HG02610 (cell line): ENCODE measurements around the gene GTSE1.

Experiments used
- ATAC-seq: cut with Tn5 transposase; IDR thresholded peaks from one replicate; pipeline ENCODE4 v1.9.1; 2021; ENCODE audit warnings: mild to moderate bottlenecking, moderate library complexity; ENCODE audit not compliant: unreplicated experiment

The GTSE1 gene

DNA sequence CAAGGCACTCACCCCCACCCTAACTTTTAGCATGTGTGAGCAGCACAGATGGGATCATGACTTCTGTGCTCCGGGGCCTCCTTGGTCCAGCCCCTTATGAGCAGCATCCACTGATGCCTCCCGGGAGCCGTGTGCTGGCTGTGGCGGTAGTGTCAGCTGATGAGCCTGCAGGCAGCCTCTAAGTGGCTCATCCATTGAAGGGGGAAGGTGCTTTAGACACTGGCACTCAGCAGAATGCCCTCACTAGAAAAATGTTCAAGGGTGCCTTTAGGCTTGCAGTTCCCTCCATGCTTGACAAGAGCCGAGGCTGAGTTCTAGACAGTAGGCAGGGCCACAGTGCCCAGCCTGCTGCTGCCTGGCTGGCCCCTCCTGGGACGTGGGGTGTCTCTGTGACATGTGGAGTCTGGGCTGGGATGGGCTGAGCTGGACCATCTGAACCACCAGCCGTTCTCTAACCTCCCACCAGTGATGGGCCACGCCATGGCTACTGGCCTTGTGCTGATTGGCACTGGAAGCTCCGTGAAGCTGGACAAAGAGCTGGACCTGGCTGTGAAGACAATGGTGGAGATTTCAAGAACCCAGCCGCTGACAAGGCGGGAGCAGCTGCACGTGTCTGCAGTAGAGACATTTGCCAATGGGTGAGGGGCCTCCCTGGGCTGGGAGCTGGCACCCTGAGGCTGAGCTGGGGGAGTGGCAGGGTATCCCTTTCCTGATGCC lies 23.1 kb upstream of the GTSE1 start:
- no peak for ATAC-seq

DNA sequence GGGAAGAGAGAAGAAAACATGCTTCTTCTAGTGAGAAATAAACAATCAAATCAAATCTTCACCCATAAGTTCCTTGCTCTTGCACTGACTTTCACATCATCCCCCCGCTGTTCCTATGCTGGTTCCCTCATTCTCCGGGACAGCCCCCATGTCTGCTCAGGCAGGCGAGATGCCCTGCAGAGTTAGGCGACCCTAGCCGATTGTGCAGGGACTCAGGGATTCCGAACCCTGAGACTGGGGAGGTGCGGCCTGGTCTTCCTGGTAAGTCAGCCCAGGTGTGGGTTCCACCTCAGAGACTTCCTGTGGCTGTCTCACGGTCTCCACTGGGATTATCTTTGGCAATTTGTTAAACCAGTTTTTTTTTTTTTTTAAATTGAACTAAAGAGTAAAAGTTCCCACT lies 22.3 kb upstream of the GTSE1 start:
- no peak for ATAC-seq

DNA sequence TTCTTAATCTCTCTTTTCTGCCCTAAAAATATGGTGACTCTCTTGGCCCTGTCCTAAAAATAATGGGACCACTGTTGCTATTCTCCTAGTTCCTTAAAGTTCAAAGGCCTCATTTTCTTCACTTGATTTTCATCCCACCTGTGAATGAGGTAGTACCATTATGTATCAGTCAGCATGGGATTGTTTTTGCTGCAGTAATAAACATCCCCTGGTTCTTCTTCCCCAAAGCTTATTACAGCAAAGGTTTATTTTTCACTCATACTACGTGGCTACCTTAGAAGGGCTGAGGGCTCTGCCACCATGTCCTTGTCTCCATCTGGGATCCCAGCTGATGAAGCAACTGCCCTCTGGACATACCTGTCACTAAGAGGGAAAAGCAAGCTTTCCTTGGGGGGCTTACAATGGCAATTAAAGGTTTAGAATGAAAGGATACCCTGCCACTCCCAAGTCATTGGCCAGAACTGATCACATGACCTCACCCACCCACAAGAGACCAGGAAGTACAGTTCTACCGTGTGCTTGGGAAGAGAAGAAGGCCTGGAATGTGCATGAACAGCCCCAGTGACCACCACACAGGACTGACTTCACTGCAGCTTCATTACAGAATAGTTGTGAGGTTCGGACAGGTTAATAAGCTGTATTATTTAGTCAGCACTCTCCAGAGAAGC lies 21.1 kb upstream of the GTSE1 start:
- ATAC-seq: no peak

DNA sequence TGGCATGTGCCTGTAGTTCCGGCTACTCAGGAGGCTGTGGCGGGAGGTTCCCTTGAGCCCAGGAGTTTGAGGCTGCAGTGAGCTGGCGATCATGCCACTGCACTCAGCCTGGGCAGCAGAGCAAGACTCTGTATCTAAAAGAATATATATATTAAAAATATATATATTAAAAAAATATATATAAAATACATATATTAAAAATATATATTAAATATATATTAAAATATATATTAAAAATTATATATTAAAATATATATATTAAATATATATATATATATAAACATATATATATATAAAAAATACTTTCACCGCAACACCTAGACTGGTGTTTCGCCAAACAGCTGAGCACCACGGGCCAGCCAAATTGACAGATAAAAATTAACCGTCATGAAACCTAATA lies 20.1 kb upstream of the GTSE1 start:
- ATAC-seq: no peak

DNA sequence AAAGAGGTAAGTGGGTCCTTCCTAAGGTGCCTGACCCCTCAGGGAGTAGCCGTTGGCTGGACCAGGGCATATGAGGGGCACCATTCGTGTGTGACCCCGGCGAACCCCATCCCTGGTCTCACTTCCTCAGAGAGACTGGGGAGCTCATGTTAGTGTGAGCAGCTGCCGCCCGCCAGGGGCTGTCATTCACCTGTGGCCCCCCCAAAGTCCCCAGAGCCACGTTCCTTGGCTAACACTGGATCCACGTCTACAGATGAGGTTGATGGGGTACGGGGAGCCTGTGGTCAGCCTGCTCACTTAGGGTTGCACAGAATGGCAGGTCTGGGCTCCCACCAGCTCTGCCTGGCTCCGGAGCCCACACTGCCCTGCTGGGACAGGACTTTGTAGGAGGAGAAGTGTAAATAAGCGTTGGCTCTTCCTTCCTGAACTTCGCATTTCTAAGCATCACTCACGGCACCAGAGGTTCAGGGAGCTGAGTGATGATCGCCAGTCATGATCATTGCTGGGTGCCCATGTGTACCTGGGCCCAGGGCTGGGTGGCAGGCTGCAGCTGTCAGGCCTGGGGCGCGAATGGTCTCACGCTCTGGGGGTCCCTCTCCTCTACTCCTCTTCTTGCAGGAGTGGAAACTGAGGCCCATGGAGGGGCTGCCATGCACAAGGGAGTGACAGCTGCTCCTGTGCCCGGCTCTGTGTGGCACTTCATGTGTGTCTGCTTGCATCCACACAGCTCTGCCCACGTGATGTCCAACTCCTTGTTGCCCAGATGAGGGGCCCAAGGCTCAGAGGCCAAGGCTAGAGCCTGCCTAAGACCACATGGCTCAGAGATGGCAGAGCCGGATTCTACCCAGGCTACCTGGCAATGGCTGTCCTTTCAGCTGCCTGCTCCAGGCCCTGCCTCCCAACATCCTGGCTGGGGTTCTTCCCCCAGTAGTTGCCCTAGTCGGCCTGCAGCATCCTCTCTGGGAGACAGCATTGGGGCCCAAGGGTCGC lies 17.7 kb upstream of the GTSE1 start:
- ATAC-seq: no peak

DNA sequence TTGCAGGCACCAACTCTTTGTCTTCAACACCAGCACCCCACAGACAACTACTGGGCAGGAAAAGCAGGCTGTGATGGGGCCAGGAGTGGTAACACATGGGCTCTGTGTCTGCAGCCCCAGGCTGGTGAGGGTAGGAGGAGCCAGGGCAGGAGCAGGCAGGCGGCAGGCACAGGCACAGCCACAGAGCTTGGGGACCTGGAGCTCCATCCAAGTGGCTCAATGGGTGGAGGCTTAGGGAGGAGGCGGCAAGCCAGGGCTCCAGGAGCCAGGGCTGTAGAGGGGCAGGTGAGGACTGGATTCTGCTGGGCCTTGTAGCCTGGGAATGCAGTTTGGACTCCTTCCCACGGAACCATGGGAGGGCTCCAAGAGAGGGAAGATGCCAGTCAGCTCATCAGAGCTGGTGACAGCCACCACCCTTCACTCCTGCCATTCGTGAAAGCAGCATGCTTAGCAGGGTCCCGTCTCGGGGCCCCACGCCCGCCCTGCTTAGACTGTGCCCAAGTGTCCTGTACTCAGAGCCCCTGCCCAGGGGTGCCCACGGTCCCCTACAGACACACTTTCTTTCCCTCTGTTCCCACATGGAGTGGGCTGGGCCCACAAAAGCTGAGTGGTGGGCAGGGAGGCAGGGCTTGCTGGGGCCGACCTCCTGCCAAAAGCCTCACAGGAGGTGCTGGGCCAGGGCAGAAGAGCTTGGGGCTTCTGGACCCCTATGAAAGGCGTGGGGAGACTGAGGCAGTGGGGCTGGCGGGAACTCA lies 16.4 kb upstream of the GTSE1 start:
- ATAC-seq: no peak

DNA sequence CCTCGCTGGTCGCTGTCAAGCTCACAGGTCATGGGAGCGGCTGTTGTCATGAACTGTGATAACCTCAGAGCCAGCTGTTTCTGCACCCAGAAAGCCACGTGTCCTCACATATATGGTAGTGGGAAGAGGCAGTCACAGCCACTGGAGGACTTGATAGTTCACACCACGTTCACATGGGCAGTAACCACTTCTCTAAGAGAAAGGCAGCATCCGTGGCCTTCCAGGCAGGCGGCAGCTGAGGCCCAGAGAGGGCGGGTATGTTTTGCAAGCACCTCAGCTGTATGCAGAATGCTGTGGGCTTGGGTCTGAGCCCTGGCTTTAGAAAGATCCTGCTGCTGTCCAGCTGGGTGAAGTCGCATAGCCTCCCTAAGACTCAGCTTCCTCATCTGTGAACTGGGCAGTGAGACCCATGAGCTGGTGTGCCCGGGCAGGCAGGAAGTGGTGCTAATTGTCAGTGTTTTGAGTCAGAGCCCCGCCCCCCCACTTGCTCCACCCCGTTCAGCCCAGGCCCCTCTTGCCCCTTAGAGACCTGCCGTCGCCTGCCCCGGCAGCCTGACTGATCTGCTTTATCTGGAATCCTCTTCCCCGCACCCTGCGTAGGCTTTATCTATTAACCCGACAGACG lies 15.6 kb upstream of the GTSE1 start:
- no peak for ATAC-seq

DNA sequence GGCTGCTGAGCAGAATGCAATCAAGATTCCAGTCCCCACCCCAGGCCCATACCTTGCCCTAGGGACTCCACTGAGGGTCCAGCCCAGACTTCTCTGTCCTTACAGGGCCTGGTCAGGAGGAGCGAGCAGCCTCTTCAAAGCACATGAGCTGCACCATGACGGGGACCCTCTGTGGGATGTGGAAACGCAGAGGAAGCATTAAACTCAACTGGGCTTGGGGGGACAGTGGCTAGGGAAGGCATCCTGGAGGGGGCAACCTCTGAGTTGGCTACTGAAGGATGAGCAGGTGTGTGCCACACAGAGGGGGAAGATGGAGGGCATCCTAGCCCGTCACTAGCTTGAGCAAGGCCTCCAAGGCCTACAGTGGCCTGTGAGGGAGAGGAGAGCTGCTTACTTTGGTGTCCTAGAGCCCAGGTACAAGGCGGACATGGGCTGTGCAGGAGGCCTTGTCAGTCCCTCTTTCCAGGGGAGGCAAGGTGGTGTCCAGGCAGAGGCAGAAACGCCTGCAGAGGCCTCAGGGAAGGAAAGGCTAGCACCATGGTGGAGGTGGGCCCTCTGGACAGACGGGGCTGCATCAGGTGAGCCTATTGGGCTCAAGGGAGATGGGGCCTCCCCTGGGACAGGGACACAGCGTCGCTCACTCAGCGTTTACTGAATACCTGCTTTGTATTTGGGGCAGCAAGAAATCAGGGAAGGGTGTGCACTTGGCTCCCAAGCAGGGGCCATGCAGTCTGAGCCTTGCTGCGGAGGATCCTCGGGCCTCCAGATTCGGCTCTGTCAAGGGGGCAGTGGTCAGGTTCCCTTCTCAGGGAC lies 14.6 kb upstream of the GTSE1 start:
- no peak for ATAC-seq

DNA sequence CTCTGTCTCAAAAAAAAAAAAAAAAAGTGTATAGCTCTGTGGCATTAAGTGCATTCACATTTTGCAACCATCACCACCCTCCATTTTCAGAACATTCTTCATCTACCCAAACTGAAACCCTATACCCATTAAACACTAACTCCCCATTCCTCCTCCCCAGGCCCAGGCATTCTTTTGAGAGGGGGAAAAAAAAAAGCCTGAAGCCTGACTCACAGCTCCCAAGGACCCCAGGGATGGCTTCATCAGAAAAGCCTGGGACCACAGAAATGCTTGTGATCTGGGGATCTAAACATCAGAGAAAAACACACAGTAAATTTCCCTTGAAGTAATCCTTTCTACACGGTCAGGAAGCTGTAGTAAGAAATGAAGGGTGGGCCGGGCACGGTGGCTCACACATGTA lies 10.7 kb upstream of the GTSE1 start:
- no peak for ATAC-seq

DNA sequence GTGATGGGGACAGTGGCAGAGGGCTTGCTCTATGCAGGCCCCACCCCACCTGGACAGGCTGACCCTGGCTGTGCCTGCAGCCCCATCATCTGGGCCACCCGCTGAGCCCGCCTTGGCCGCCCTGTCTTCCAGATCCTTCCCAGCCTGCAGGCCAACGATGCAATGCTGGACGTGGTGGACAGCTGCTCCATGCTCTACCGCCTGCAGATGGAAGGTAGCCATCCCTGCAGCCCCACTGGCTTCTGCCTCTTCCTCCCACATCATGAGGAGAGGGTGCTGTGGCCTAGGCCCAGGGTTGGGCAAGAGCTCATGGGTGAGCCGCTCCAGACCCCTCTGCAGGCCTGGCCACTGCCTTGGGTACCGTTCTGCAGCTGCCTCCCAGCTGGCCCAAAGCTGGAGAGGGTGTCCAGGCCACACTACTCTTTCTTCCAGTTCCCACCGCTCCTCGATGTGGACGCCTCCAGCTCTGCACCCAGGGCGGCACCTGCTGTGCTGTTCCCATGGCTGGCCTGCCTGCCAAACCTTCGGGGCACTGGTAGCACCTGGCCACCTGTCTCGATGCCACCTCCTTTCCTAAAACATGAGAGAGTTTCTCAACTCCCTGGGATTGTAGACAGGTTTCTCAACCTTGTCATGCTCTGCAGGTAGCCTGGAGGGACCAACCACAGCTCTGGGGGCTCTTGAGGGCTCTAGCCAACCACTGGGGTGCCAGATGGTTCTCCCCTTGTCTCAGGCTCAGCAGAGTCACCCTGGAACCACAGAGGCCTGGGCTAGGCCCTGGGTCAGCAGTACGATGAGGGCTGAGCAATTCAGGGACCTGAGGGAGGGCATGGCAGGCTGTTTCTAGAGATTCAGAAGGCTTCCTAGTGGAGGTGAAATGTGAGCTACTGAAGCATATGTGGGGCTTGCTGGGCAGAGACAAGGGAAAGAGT lies 9.5 kb upstream of the GTSE1 start:
- no peak for ATAC-seq

DNA sequence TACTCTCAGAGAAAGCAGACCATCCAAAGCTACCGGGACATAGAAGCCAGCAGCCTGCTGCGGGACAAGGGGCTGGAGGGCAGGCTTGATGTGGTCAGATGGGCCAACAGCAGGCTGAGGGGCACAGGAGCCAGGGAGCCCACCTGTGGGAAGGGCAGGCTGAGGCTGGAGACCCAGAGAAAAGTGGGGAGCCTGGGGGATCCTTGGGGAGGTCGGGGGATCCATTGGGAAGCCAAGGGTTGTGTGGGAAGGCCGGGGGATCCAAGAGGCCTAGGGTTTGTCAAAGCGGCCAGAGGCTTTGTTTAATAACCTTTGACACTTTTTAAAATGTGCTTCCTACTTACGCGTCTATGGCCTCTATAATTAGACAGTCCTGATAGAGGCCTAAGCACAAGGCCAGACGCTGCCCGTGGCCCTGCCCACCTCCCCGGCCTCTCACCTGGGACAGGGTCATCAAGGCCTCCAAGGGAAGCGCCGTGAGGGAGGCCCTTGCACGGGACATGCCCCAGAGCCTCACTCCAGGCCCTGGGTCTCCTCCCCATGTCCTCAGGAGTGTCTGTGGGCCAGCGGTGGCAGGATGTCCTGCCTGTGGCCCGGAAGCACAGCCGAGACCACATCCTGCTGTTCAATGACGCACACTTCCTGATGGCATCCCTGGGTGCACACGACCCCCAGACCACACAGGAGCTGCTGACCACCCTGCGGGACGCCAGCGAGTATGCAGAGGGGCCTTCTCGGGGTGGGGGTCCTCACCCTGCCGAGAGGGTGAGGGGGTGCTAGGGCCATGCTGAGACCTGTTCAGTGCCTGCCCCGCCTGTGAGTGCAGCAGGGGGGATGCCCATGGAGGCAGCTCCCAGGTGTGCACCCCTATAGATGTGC lies 8.6 kb upstream of the GTSE1 start:
- peak; percentile 74 for ATAC-seq

DNA sequence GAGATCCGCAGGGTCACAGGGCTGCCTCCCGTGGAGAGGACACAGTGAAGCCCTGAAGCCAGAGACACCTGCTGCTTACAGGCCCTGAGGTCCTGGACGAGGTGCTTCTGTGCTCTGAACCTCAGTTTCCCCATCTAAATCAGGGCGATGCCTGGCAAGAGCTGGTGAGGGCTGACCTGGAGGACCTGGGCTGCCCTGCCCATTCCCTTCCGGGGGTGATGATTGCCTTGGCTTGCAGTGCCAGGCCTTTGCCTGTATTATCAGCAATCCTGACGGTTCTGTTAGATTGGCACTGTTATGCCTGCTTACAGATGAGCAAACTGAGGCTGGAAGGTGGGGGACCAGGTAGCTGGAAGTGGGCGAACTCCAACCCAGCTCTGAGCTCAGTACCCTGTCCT lies 7.8 kb upstream of the GTSE1 start:
- no peak for ATAC-seq

DNA sequence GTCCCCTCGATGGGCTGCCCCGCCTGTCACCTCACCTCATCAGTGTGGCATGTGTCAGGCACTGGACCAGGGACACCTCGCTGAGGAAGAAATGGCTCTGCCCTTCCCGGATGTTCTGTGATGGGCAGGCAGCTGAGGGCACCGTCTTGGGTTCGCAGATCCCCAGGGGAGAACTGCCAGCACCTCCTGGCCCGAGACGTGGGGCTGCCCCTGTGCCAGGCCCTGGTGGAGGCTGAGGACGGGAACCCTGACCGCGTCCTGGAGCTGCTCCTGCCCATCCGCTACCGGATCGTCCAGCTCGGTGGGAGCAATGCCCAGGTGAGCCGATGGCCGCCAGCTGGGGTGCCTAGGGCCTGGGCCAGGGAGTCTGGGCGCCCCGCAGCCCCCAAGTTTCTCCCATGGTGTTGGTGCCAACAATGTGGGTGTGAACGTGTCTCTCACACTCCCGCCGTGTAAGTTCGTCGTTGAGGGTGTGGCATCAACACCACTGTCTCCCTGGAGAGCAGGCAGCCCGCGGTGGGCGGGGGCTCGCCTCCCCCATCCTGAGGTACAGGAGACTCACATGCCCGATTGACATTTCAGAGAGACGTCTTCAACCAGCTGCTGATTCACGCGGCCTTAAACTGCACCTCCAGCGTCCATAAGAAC lies 7.3 kb upstream of the GTSE1 start:
- ATAC-seq: no peak

DNA sequence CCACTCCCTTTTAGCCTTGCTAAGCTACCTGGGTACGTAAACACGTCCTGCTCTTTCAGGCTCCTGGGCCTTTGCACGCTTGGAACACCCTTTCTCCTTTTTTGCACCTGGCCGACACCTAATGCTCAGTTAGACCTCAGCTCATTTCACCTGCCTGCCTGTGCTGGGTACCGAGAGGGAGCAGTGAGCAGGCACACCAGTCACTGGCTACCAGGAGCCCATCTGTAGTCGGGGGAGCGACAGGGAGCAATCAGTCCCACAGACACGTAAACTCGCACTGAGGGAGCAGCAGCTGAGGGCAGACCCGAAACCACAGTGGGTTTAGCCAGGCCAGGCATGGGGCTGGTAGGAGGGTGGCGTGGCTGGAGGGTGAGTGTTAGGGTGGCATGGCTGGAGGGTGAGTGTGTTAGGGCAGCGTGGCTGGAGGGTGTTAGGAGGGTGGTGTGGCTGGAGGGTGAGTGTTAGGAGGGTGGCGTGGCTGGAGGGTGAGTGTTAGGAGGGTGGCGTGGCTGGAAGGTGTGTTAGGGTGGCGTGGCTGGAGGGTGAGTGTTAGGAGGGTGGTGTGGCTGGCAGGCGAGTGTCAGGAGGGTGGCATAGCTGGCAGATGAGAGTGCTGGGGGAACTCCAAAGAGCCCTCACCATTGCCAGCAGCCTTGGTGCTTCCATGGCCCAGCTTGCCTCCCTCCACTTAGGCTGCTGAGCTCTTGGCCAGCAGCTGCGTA lies 6.4 kb upstream of the GTSE1 start:
- no peak for ATAC-seq

DNA sequence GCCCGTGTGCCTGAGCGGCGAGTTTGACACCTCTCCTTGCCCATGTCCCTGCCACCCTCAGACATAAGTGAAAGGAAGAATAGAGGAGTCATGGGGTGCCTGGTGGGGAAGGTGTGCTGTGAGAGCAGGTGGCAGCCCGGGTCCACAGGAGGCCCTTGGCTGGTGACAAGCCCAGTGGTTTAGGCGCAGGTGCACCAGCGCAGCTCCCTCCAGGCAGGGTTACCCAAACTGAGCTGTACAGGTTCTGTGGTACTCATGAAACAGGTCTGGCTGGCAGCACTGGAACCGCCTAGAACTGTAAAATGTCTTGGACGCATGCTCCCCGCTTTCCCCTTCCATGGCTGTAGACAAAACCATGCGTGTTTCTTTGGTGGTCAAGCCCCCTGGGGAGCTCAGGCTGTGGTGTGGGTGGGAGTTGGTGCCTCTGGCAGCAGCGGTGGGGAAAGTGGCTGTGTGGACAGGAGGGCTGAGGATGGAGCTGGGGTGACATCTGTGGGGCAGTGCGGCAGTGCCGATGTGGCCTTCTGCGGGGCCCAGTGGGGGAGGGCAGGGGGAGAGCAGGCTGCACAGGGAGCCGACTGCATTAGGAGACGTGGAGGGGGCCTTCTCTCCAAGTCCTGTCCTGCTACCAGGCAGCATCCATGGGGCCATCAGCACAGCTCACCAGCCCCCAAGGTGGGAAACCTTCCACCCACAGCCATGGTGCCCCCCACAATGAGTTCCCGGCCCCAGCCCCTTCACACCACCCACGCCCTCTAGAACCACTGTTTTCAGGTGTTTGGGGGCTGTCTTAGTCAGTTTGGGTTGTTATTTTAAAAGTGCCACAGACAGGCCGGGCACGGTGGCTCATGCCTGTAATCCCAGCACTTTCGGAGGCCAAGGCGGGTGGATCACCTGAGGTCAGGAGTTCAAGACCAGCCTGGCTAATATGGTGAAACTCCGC lies 5.6 kb upstream of the GTSE1 start:
- no peak for ATAC-seq
